ENCODE results near the gene TRERF1.

DNA sequence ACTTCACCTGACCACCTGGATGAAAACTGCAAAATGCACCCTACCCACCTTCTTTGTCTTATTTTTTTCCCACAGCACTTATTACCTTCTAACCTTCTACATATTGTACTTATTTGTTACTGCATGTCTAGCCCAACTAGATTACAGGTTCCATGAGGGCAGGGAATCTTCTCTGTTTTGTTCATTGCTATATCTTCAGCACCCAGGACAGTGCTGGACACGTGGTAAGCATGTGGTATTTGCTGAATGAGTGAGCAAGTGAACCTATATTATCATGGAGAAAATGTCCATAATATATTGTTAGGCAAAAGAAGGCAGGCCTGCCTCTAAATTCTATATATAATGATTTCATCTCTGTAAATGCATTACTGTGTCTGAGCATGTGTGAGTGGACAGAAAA is 107.0 kb downstream of the TRERF1 start:
- TF ChIP-seq ARNTL (CRISPR knock-in tag; IDR thresholded peaks at IDR 0.05; ENCODE audit: borderline replicate concordance, low read depth) = no peak
- no peak for TF ChIP-seq RARB (CRISPR knock-in tag; IDR thresholded peaks at IDR 0.05)
- TF ChIP-seq CSRNP3 (CRISPR knock-in tag; IDR thresholded peaks at IDR 0.05) = no peak
- TF ChIP-seq ZNF8 (CRISPR knock-in tag; IDR thresholded peaks at IDR 0.05) = no peak
- TF ChIP-seq ZFP30 (CRISPR knock-in tag; IDR thresholded peaks at IDR 0.05) = no peak
- no peak for TF ChIP-seq SNAI2 (CRISPR knock-in tag; IDR thresholded peaks at IDR 0.05)
- TF ChIP-seq TSHZ2 (CRISPR knock-in tag; IDR thresholded peaks at IDR 0.05) = no peak
- TF ChIP-seq TOX (CRISPR knock-in tag; IDR thresholded peaks at IDR 0.05; ENCODE audit: borderline replicate concordance) = no peak
